Measurements from ENCODE around the gene FNDC8. TPM values are rescaled to one million over a fixed set of nuclear protein-coding genes. Genes with fewer than 3 reads are reported as not detected.

FNDC8 gene
- total RNA-seq (not detected), polyA plus RNA-seq (not detected)

GRCh38 chr17:35121315-35121714 lies at the start of gene FNDC8:
FNDC8 (plus strand) TSS chr17:35121615; CDS start chr17:35121694, 79 bp downstream.
- DNase-seq: no peak
- no peaks in the 10 kb centered on the region for H3K27me3 Mint-ChIP-seq
- Histone ChIP-seq H3K27me3 (ENCODE audit: control insufficient read depth, insufficient read depth, low read length) (no peaks in the 10 kb centered on the region), H3K27ac (ENCODE audit: insufficient read depth, low read length, poor library complexity, severe bottlenecking) (no peak within 1 kb of the TSS), H3K9me3 (ENCODE audit: control insufficient read depth in 2 of 2, low read length in 2 of 2) (no peaks in the 10 kb centered on the region), H3K4me3 (ENCODE audit: low read depth, low read length) (no peak within 1 kb of the TSS), H3K36me3 (ENCODE audit: control insufficient read depth, insufficient read depth, low read length) (no peaks in the 10 kb centered on the region), H3K4me1 (ENCODE audit: control insufficient read depth, insufficient read depth, low read length, poor library complexity, severe bottlenecking) (peaks cover 31% of the 10 kb centered on the region)
- peaks cover 6% of the 10 kb centered on the region for H3K36me3 Mint-ChIP-seq
- no peak within 1 kb of the TSS for H3K27ac Mint-ChIP-seq
- no peak for ATAC-seq (ENCODE audit: low read depth in 2 of 2)
- peaks cover 0 to 31% (median 21%) of the 10 kb centered on the region in 4 donors for H3K4me1 Mint-ChIP-seq
- peak within 1 kb of the TSS; percentile 56 to 79 (median 62) for H3K4me3 Mint-ChIP-seq
- H3K9me3 Mint-ChIP-seq: no peaks in the 10 kb centered on the region

GRCh38 chr17:35073183-35073790 lies 48.1 kb upstream of the FNDC8 start:
- Mint-ChIP-seq H3K27ac (peak overlapping the region; percentile 62 to 94 (median 83)), H3K9me3 (peaks cover 0 to 1% (median 0%) of the 10 kb centered on the region in 7 donors), H3K27me3 (no peaks in the 10 kb centered on the region), H3K36me3 (peaks cover 20% of the 10 kb centered on the region), H3K4me1 (peaks cover 44 to 81% (median 62%) of the 10 kb centered on the region in 4 donors), H3K4me3 (peak overlapping the region; percentile 55 to 72 (median 69))
- H3K4me3 ChIP-seq (ENCODE audit: low read depth, low read length): peak overlapping the region; percentile 60
- no peaks in the 10 kb centered on the region for H3K9me3 ChIP-seq (ENCODE audit: control insufficient read depth in 2 of 2, low read length in 2 of 2)
- peaks cover 69% of the 10 kb centered on the region for H3K4me1 ChIP-seq (ENCODE audit: control insufficient read depth, insufficient read depth, low read length, poor library complexity, severe bottlenecking)
- peak overlapping the region; percentile 53 for H3K27ac ChIP-seq (ENCODE audit: insufficient read depth, low read length, poor library complexity, severe bottlenecking)
- peak in 1 of 2 donors; percentile 53 for ATAC-seq (ENCODE audit: low read depth in 2 of 2)
- no peaks in the 10 kb centered on the region for H3K27me3 ChIP-seq (ENCODE audit: control insufficient read depth, insufficient read depth, low read length)
- peaks cover 8% of the 10 kb centered on the region for H3K36me3 ChIP-seq (ENCODE audit: control insufficient read depth, insufficient read depth, low read length)
- DNase-seq: peak in 2 of 3 donors; percentile 31 to 52

GRCh38 chr17:35073991-35074627 lies 47.3 kb upstream of the FNDC8 start:
- no peaks in the 10 kb centered on the region for H3K9me3 ChIP-seq (ENCODE audit: control insufficient read depth in 2 of 2, low read length in 2 of 2)
- H3K4me1 Mint-ChIP-seq: peaks cover 39 to 79% (median 63%) of the 10 kb centered on the region in 4 donors
- no peaks in the 10 kb centered on the region for H3K27me3 Mint-ChIP-seq
- H3K27me3 ChIP-seq (ENCODE audit: control insufficient read depth, insufficient read depth, low read length): no peaks in the 10 kb centered on the region
- peaks cover 4% of the 10 kb centered on the region for H3K36me3 ChIP-seq (ENCODE audit: control insufficient read depth, insufficient read depth, low read length)
- ATAC-seq (ENCODE audit: low read depth in 2 of 2) (no peak), DNase-seq (no peak)
- peaks cover 14% of the 10 kb centered on the region for H3K36me3 Mint-ChIP-seq
- H3K4me3 ChIP-seq (ENCODE audit: low read depth, low read length): peak overlapping the region; percentile 60
- H3K27ac Mint-ChIP-seq: peak overlapping the region; percentile 70 to 83 (median 78)
- H3K9me3 Mint-ChIP-seq: peaks cover 0 to 1% (median 0%) of the 10 kb centered on the region in 7 donors
- peak overlapping the region; percentile 53 for H3K27ac ChIP-seq (ENCODE audit: insufficient read depth, low read length, poor library complexity, severe bottlenecking)
- peak overlapping the region; percentile 71 to 75 (median 73) for H3K4me3 Mint-ChIP-seq
- peaks cover 63% of the 10 kb centered on the region for H3K4me1 ChIP-seq (ENCODE audit: control insufficient read depth, insufficient read depth, low read length, poor library complexity, severe bottlenecking)

- no peaks in the 10 kb centered on the region for H3K27me3 ChIP-seq (ENCODE audit: control insufficient read depth, insufficient read depth, low read length)
- Mint-ChIP-seq H3K36me3 (peaks cover 8% of the 10 kb centered on the region), H3K4me3 (peak overlapping the region; percentile 71 to 75 (median 73)), H3K27ac (peak overlapping the region; percentile 34 to 83 (median 70)), H3K27me3 (no peaks in the 10 kb centered on the region), H3K9me3 (no peaks in the 10 kb centered on the region), H3K4me1 (peaks cover 41 to 79% (median 63%) of the 10 kb centered on the region in 4 donors)
- no peaks in the 10 kb centered on the region for H3K36me3 ChIP-seq (ENCODE audit: control insufficient read depth, insufficient read depth, low read length)
- ATAC-seq (ENCODE audit: low read depth in 2 of 2) (no peak), DNase-seq (no peak)
- peak overlapping the region; percentile 60 for H3K4me3 ChIP-seq (ENCODE audit: low read depth, low read length)
- no peaks in the 10 kb centered on the region for H3K9me3 ChIP-seq (ENCODE audit: control insufficient read depth in 2 of 2, low read length in 2 of 2)
- peak overlapping the region; percentile 53 for H3K27ac ChIP-seq (ENCODE audit: insufficient read depth, low read length, poor library complexity, severe bottlenecking)
- H3K4me1 ChIP-seq (ENCODE audit: control insufficient read depth, insufficient read depth, low read length, poor library complexity, severe bottlenecking): peaks cover 69% of the 10 kb centered on the region
Observed at GRCh38 chr17:35074711-35075707, 46.4 kb upstream of the FNDC8 start.

- Histone ChIP-seq H3K27me3 (ENCODE audit: control insufficient read depth, insufficient read depth, low read length) (no peaks in the 10 kb centered on the region), H3K27ac (ENCODE audit: insufficient read depth, low read length, poor library complexity, severe bottlenecking) (no peak overlapping the region), H3K4me1 (ENCODE audit: control insufficient read depth, insufficient read depth, low read length, poor library complexity, severe bottlenecking) (peaks cover 78% of the 10 kb centered on the region), H3K36me3 (ENCODE audit: control insufficient read depth, insufficient read depth, low read length) (no peaks in the 10 kb centered on the region), H3K9me3 (ENCODE audit: control insufficient read depth in 2 of 2, low read length in 2 of 2) (no peaks in the 10 kb centered on the region), H3K4me3 (ENCODE audit: low read depth, low read length) (no peak overlapping the region)
- peaks cover 3% of the 10 kb centered on the region for H3K36me3 Mint-ChIP-seq
- DNase-seq (no peak), ATAC-seq (ENCODE audit: low read depth in 2 of 2) (no peak)
- peak overlapping the region in 1 of 4 donors; percentile 57 for H3K4me3 Mint-ChIP-seq
- H3K27me3 Mint-ChIP-seq: no peaks in the 10 kb centered on the region
- no peaks in the 10 kb centered on the region for H3K9me3 Mint-ChIP-seq
- peaks cover 56 to 84% (median 75%) of the 10 kb centered on the region in 4 donors for H3K4me1 Mint-ChIP-seq
- no peak overlapping the region for H3K27ac Mint-ChIP-seq
Observed at GRCh38 chr17:35076874-35077273, 44.5 kb upstream of the FNDC8 start.

- H3K4me1 ChIP-seq (ENCODE audit: control insufficient read depth, insufficient read depth, low read length, poor library complexity, severe bottlenecking): peaks cover 78% of the 10 kb centered on the region
- no peaks in the 10 kb centered on the region for H3K9me3 ChIP-seq (ENCODE audit: control insufficient read depth in 2 of 2, low read length in 2 of 2)
- Mint-ChIP-seq H3K9me3 (no peaks in the 10 kb centered on the region), H3K27me3 (no peaks in the 10 kb centered on the region), H3K4me3 (peak overlapping the region; percentile 12 to 79 (median 54)), H3K27ac (peak overlapping the region; percentile 27 to 84 (median 72)), H3K36me3 (peaks cover 3% of the 10 kb centered on the region), H3K4me1 (peaks cover 48 to 83% (median 67%) of the 10 kb centered on the region in 4 donors)
- H3K27me3 ChIP-seq (ENCODE audit: control insufficient read depth, insufficient read depth, low read length): no peaks in the 10 kb centered on the region
- peak overlapping the region; percentile 75 for H3K4me3 ChIP-seq (ENCODE audit: low read depth, low read length)
- no peak for DNase-seq
- peak overlapping the region; percentile 77 for H3K27ac ChIP-seq (ENCODE audit: insufficient read depth, low read length, poor library complexity, severe bottlenecking)
- no peak for ATAC-seq (ENCODE audit: low read depth in 2 of 2)
- no peaks in the 10 kb centered on the region for H3K36me3 ChIP-seq (ENCODE audit: control insufficient read depth, insufficient read depth, low read length)
Observed at GRCh38 chr17:35079547-35080423, 41.6 kb upstream of the FNDC8 start.
